Measurements from ENCODE around the gene DDX50.

- no peak for TF ChIP-seq POLR2A (IDR thresholded peaks at IDR 0.05; ENCODE audit: low read depth, low read length)
- no peak for TF ChIP-seq CTCF (IDR thresholded peaks at IDR 0.05; ENCODE audit: extremely low read depth in 1 of 2, insufficient read depth in 1 of 2, low read depth in 1 of 2, low read length in 2 of 2)
- TF ChIP-seq MYC (IDR thresholded peaks at IDR 0.05; ENCODE audit: low read depth, low read length) = no peak
- TF ChIP-seq JUN (IDR thresholded peaks at IDR 0.05; ENCODE audit: borderline replicate concordance, insufficient read depth, insufficient read length, low read depth) = no peak
- no peak for TF ChIP-seq POLR2AphosphoS5 (IDR thresholded peaks at IDR 0.05; ENCODE audit: insufficient read depth, low read depth, low read length)
- no peak for TF ChIP-seq EZH2 (IDR thresholded peaks at IDR 0.05; ENCODE audit: borderline replicate concordance, low read depth, low read length, severe bottlenecking)
- TF ChIP-seq MAX (IDR thresholded peaks at IDR 0.05; ENCODE audit: insufficient read depth, insufficient read length) = no peak
Measured at GRCh38 chr10:68987611-68988010, 86.5 kb downstream of the DDX50 start.
